Natural killer cell (primary cell): Measurements from ENCODE around the gene CAST. TPM values are rescaled to one million over a fixed set of nuclear protein-coding genes. Genes with fewer than 3 reads are reported as not detected.

Source experiments
- ATAC-seq, 3 donors: fragments of 150-1000 bp in 2 of 3; fragments of 200-7000 bp in 1 of 3; cut with Tn5 transposase; 1 replicate in 1 of 3; 2 replicates in 2 of 3; pipeline ENCODE4 v1.10.0; 2021; ENCODE audit warnings: mild to moderate bottlenecking in 2 of 3, moderate library complexity in 2 of 3
- DNase-seq, 2 donors: peaks; one replicate each; pipeline versions ENCODE4 v3.0.0 to v3.0.0-alpha.2; 2013 to 2021; ENCODE audit warnings: mixed read lengths in 1 of 2
- H3K27ac ChIP-seq: one replicate; pipeline ENCODE4 v1.5.1; 2013; ENCODE audit warnings: mild to moderate bottlenecking, low read length
- H3K27me3 ChIP-seq: one replicate; pipeline ENCODE4 v1.6.1; 2013; ENCODE audit warnings: low read length; ENCODE audit not compliant: control insufficient read depth, insufficient read depth
- H3K36me3 ChIP-seq: one replicate; pipeline ENCODE4 v1.6.1; 2013; ENCODE audit warnings: low read length; ENCODE audit not compliant: control insufficient read depth, insufficient read depth
- H3K4me1 ChIP-seq: one replicate; pipeline ENCODE4 v1.6.1; 2013; ENCODE audit warnings: low read length; ENCODE audit not compliant: control insufficient read depth, insufficient read depth
- H3K4me3 ChIP-seq: one replicate; pipeline ENCODE4 v1.5.1; 2013; ENCODE audit warnings: low read length
- H3K9me3 ChIP-seq: one replicate; pipeline ENCODE4 v1.6.1; 2013; ENCODE audit warnings: low read length; ENCODE audit not compliant: control insufficient read depth, insufficient read depth
- H3K27ac Mint-ChIP-seq, 2 donors: one replicate each; pipeline ENCODE4 v1.8.0; 2022; ENCODE audit warnings: mild to moderate bottlenecking in 2 of 2, mixed read lengths in 2 of 2, moderate library complexity in 1 of 2
- H3K27me3 Mint-ChIP-seq, 2 donors: one replicate each; pipeline ENCODE4 v1.8.0; 2022; ENCODE audit warnings: low read depth in 2 of 2, mixed read lengths in 2 of 2
- H3K36me3 Mint-ChIP-seq: one replicate; pipeline ENCODE4 v1.8.0; 2022; ENCODE audit warnings: mixed read lengths
- H3K4me1 Mint-ChIP-seq, 2 donors: one replicate each; pipeline ENCODE4 v1.8.0; 2022; ENCODE audit warnings: mixed read lengths in 2 of 2
- H3K4me3 Mint-ChIP-seq: one replicate; pipeline ENCODE4 v1.8.0; 2022; ENCODE audit warnings: mild to moderate bottlenecking, moderate library complexity, mixed read lengths
- H3K9me3 Mint-ChIP-seq, 2 donors: one replicate each; pipeline ENCODE4 v1.8.0; 2022; ENCODE audit warnings: mixed read lengths in 2 of 2
- whole genome bisulfite sequencing: methylation state at CpG from one replicate; pipeline ENCODE4 v1.1.7; 2013; ENCODE audit warnings: missing lambda C conversion rate; ENCODE audit not compliant: insufficient coverage; 5-methylcytosine and 5-hydroxymethylcytosine counted together
- intact Hi-C: fragments of 100-400 bp; cut with micrococcal nuclease; formaldehyde crosslinking; loops from one replicate; pipeline ENCODE4 v1.14.2; 2022
- total RNA-seq, 4 donors: library from RNA; stranded (reverse); fragments of 120-200 nt in 1 of 4; gene quantifications; one replicate each; pipeline versions ENCODE4 v1.2.3 to v1.2.4, GENCODE V29; 2013 to 2022
- TF ChIP-seq, protein P1 (sequence below): fragments of 200-600 bp; IDR thresholded peaks from one replicate; pipeline ENCODE4 v1.8.0; 2022; ENCODE audit warnings: antibody characterized with exemption

CAST gene
- total RNA-seq, 3 donors from 2014 or later (not counting 1 experiment from before 2014, with no cell fraction given) = 364 to 414 (median 376) TPM

- Histone ChIP-seq H3K36me3 (peaks cover 8% of the 10 kb centered on the region), H3K27me3 (no peaks in the 10 kb centered on the region), H3K27ac (no peak overlapping the region), H3K4me1 (peaks cover 6% of the 10 kb centered on the region), H3K9me3 (no peaks in the 10 kb centered on the region), H3K4me3 (no peak overlapping the region)
- Mint-ChIP-seq H3K9me3 (no peaks in the 10 kb centered on the region), H3K27ac (peak overlapping the region; percentile 41 to 49), H3K27me3 (no peaks in the 10 kb centered on the region), H3K36me3 (peaks cover 6% of the 10 kb centered on the region), H3K4me3 (no peak overlapping the region), H3K4me1 (peaks cover 58 to 61% of the 10 kb centered on the region in 2 donors)
- TF ChIP-seq, protein P1, sequence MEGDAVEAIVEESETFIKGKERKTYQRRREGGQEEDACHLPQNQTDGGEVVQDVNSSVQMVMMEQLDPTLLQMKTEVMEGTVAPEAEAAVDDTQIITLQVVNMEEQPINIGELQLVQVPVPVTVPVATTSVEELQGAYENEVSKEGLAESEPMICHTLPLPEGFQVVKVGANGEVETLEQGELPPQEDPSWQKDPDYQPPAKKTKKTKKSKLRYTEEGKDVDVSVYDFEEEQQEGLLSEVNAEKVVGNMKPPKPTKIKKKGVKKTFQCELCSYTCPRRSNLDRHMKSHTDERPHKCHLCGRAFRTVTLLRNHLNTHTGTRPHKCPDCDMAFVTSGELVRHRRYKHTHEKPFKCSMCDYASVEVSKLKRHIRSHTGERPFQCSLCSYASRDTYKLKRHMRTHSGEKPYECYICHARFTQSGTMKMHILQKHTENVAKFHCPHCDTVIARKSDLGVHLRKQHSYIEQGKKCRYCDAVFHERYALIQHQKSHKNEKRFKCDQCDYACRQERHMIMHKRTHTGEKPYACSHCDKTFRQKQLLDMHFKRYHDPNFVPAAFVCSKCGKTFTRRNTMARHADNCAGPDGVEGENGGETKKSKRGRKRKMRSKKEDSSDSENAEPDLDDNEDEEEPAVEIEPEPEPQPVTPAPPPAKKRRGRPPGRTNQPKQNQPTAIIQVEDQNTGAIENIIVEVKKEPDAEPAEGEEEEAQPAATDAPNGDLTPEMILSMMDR = no peak
- intact Hi-C loops = no loop called here
- no CpG with 5 or more reads among the region's 1 CpG for WGBS
- ATAC-seq (peak in 1 of 3 donors; percentile 27), DNase-seq (no peak)
Observed at GRCh38 chr5:96683392-96683791, 21.2 kb downstream of the CAST start.

DNA sequence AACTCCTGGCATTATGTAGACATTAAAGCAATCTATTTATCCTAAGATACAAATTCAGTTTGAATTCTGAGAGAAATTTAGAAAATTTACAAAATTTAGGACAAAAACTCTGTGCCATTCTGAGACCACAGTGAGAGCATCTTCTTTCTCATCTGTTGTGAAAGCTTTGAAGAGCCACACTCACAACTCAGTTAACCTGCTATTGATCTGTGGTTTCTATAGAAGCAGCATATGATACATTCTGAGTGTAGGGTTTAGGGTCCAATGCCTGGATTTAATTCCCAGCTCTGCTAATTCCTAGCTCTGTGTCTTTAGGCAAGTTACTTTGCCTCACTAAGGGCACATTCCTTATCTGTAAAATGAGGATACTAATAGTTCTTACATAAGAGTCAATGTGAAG, 21.6 kb downstream of the CAST start:
- no peaks in the 10 kb centered on the region for H3K9me3 Mint-ChIP-seq
- peaks cover 57 to 59% of the 10 kb centered on the region in 2 donors for H3K4me1 Mint-ChIP-seq
- peak overlapping the region; percentile 41 to 49 for H3K27ac Mint-ChIP-seq

DNA sequence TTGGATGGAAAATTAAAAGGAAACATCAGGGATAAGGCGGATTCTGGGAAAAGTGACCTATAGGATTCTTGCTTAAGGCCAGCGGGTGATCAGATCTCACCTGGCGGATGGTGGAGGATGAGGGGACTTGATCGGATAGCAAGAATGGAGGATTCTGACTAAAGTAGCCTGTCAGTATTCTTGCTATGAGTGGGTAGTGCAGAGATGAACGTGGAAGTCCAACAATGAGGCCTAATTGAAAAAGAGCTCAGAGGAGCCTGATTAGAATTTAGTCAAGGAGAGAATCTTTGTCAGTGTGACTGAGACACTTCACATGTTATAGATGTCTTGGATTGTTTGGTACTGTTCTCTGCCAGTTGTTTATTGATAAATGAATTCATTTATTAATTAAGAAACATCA, 24.9 kb downstream of the CAST start:
- Mint-ChIP-seq H3K4me3 (no peak overlapping the region), H3K27ac (peak overlapping the region; percentile 41 to 66), H3K36me3 (peaks cover 6% of the 10 kb centered on the region), H3K27me3 (no peaks in the 10 kb centered on the region), H3K9me3 (no peaks in the 10 kb centered on the region), H3K4me1 (peaks cover 47 to 55% of the 10 kb centered on the region in 2 donors)
- Histone ChIP-seq H3K9me3 (no peaks in the 10 kb centered on the region), H3K27ac (no peak overlapping the region), H3K27me3 (no peaks in the 10 kb centered on the region), H3K4me3 (no peak overlapping the region), H3K4me1 (no peaks in the 10 kb centered on the region), H3K36me3 (peaks cover 6% of the 10 kb centered on the region)
- TF ChIP-seq, protein P1 = no peak
- ATAC-seq (no peak), DNase-seq (no peak)
- WGBS = 90% methylated on average over 5 of the region's 5 CpGs
- intact Hi-C loops = no loop called here

More for the DNA sequence above, 21.6 kb downstream of the CAST start:
- no peak for ATAC-seq
- Mint-ChIP-seq H3K36me3 (peaks cover 6% of the 10 kb centered on the region), H3K27me3 (no peaks in the 10 kb centered on the region), H3K4me3 (no peak overlapping the region)
- TF ChIP-seq, protein P1 = no peak
- Histone ChIP-seq H3K27me3 (no peaks in the 10 kb centered on the region), H3K4me3 (no peak overlapping the region), H3K27ac (no peak overlapping the region), H3K9me3 (no peaks in the 10 kb centered on the region), H3K4me1 (peaks cover 2% of the 10 kb centered on the region), H3K36me3 (peaks cover 8% of the 10 kb centered on the region)
- intact Hi-C loops = no loop called here
- DNase-seq = no peak

DNA sequence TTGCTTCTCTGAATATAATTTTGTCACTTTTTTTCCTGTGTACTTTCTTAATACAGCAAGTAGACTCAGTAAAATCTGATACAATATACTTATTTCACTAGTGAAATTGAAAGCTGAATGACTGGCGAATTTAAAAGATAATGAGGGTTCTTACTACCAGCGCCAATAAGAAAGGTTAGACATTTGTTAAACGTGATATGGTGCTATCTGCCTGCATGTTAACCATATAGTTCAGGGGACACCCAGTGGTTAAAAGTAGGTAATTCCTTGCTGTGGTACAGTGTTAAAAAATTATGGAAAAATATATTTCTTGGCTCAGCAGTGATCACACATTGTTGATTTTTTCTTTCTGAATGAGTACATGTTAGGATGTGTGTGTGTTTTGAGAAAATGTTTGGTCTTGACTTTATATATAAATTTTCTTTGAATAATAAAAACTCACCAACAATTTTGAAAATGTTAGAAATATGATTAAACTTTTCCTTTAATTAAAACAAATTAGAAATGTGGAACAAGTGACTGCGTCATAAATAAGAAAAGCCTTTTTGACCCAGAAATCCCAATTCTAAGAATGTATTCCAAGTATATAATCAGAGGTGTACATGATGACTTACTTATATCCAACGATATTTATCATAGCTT, 25.8 kb downstream of the CAST start:
- peaks cover 47 to 53% of the 10 kb centered on the region in 2 donors for H3K4me1 Mint-ChIP-seq
- intact Hi-C loops = loop anchor here (1.0 kb wide), 1 partner anchor 74 kb away; no protein-coding TSS in a partner anchor
- H3K9me3 Mint-ChIP-seq = no peaks in the 10 kb centered on the region
- ATAC-seq = peak; percentile 79 to 92 (median 92)
- no peaks in the 10 kb centered on the region for H3K27me3 Mint-ChIP-seq
- H3K4me3 Mint-ChIP-seq = peak overlapping the region; percentile 51
- peak in 1 of 2 donors; percentile 62 for DNase-seq
- H3K27ac Mint-ChIP-seq = peak overlapping the region; percentile 41 to 66
- Histone ChIP-seq H3K4me3 (no peak overlapping the region), H3K27me3 (no peaks in the 10 kb centered on the region), H3K27ac (no peak overlapping the region), H3K9me3 (no peaks in the 10 kb centered on the region), H3K36me3 (peaks cover 7% of the 10 kb centered on the region), H3K4me1 (no peaks in the 10 kb centered on the region)
- 22% methylated on average over 3 of the region's 5 CpGs for WGBS
- TF ChIP-seq, protein P1 = peak; percentile 70
- peaks cover 6% of the 10 kb centered on the region for H3K36me3 Mint-ChIP-seq
